Occipital lobe (tissue), 2 donors: ENCODE results near the gene PSG7. TPM values are rescaled to one million over a fixed set of nuclear protein-coding genes. Genes with fewer than 3 reads are reported as not detected.
"Not testable (repeated sequence)": the region's sequence is repeated elsewhere in the genome, so short reads cannot be mapped to it uniquely, and the experiment has no call there.

Experiments
- DNase-seq: peaks from one replicate; lab custom pipeline; 2025; lab: John Stamatoyannopoulos, UW
- total RNA-seq: library from RNA; depleted of rRNA; stranded (reverse); fragments of >200 nt; gene quantifications from one replicate; pipeline ENCODE4 v1.2.3, GENCODE V29; 2014

PSG7 gene
- total RNA-seq, 1 donor from 2014 or later = not detected

DNA sequence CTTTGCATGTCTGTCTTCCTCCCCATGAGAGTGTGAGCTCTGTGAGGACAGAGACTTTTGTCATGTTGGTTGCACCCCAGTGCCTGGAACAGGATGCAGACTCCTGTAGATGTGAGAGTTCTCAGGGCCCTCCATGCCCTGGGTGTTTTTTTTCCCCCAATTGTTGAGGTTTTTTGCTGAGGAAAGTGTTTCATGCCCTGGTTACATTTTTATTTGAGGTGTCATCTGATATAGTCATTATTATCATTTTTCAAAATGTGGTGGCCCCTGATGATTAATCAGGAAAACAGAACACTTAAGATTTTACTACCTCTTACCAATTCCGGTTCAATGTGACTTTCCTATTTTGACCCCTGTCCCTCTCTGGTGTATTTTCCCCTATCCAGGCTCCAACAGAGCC, 20.1 kb downstream of the PSG7 start:
- DNase-seq = not testable (repeated sequence)

DNA sequence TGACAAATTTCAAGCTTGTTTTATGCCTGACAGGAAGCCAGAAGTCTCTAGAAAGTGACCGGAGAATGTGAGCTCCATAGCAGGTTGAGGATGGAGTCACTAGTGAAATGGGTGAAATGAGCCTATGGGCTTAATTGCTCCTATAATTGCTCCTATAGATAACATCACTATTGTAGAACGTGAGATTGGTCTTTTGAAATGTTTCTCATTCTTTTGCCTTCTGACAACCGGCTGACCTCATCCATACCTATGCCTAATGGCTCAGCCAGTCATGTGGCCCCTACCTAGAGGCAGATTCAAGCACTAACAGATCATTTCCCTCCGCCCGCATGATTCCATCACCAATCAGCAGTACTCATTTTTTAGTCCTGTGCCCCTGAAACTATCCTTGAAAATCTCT, 23.5 kb downstream of the PSG7 start:
- not testable (repeated sequence) for DNase-seq

DNA sequence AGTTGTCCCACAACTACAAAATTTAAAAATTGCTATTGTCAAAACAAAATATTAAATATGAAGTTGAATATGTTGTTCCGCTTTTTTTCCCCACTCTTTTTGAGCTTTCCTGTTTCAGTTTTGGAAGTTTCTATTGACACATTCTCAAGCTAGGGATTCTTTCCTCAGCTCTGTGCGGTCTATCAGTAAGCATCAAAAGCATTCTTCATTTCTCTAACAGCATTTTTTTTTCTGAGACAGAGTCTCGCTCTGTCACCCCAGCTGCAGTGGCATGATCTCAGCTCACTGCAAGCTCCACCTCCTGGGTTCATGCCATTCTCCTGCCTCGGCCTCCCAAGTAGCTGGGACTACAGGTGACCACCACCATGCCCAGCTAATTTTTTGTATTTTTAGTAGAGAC, 24.1 kb downstream of the PSG7 start:
- not testable (repeated sequence) for DNase-seq

DNA sequence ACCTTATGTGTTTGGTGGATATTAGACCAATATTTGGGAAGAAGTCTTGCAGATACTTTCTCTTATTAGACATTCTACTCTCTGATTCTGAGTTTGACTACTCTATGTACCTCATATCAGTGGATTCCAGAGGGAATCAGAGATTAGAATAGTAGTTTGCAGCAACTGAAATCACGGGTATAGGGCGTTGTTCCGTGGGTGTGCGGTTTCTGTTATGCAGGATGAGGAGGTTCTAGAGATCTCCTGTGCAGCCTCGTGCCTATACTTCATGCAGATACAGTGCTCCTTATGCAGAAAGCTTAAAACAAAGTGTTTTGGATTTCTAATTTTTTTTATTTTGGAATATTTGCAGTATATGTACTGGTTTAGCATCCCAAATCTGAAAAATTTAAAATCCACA, 25.3 kb downstream of the PSG7 start:
- DNase-seq = not testable (repeated sequence)

DNA sequence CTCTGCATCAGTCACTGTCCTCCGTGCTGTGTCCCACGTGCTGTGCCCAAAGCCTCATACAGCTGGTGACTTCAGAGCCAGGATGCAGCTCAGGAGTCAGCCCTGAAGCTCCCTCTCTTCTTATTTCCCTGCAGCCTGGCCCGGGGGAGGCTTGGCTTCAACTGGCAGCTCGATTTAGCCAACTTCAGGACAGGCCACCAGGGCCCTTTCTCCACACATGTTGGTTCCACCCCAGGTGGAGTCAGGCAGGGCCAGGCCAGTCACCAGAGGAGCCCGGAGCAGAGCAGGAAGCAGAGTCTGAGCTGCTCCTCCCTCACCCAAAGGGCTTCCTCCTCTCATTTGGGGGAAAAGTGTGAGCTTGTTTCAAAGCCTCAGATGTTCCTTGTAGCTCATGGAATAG, 30.8 kb downstream of the PSG7 start:
- DNase-seq = not testable (repeated sequence)

DNA sequence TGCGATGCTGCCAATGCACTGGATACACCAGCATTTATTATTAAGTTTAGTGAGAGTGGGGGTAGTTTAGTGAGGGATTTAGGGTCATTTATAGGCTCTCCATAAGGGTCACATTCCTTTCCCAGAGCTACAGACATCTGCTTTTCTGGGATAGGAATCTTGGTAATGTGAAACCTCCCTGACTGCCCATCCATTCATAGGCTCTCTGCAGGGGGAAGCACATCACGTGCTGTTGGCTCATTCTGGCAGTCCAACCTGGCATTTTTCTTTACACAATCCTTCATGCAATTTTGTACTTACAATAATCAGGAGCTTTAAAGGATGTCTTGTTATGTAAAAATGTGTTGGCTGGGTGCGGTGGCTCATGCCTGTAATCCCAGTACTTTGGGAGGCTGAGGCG, 36.4 kb downstream of the PSG7 start:
- DNase-seq = not testable (repeated sequence)

DNA sequence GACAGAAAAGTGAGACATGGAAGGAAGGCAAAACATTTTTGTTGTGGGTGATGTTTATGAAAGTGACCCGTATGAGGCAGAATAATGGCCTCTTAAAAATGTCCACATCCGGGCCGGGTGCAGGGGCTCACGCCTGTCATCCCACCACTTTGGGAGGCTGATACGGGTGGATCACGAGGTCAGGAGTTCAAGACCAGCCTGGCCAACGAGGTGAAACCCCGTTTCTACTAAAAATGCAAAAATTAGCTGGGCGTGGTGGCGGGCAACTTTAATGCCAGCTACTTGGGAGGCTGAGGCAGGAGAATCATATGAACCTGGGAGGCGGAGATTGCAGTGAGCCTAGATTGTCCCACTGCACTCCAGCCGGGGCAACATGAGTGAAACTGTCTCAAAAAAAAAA, 37.3 kb downstream of the PSG7 start:
- not testable (repeated sequence) for DNase-seq

DNA sequence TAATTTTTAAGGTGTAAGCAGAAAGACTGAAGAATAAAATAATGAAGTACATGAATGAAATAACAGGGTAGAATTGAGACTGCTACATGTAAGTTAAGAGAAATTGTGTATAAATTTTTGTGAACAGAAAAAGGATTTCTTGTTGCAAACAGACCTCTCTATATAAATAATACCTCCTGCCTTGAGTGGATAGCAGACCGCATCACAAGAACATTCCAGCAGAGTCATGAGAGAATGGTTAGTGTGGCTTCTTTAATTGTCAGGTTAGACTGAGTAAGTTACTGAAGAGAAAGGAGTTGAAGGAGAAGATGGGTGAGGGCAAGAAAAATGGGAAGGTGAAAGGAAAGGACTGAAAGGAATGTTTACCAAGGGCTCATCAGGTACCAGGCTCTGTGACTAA, 37.9 kb downstream of the PSG7 start:
- DNase-seq = not testable (repeated sequence)

DNA sequence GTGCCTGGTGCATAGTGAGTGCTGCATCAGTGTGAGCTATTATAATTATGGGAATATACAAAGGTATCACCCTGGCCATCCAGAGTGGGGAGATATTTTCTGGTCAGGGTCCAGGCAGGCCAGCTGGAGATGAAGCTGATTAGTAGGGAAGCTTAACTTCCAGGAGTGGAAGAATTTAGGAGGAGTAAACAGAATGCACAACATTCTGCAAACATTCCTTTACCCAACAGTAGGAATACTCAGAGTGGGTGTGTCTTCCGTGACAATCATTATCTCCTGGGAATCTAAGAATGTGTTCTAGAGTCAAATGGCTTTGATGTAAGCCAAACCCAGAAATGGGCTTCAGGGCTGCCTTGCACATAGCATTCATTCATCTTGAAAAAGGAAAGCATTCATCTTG, 38.4 kb downstream of the PSG7 start:
- not testable (repeated sequence) for DNase-seq

DNA sequence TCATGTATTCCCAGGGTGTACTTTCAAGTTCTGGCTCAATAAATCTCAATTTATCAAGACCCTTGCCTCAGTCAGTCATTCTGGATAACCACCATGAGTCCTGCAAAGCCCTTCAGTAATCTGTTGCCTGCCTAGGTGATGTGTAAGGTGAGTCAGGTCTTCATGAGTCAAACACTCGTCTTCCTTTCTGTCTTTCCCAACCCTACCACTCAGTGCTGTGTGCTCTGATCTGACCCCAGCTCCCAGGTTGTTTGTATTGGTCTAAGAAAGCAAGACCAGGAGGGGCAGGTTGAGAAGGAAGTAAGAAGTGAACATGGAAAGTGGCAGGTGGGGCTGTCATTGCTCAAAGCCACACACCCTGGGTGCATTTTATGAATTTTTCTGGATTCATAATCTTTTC, 39.3 kb downstream of the PSG7 start:
- not testable (repeated sequence) for DNase-seq

DNA sequence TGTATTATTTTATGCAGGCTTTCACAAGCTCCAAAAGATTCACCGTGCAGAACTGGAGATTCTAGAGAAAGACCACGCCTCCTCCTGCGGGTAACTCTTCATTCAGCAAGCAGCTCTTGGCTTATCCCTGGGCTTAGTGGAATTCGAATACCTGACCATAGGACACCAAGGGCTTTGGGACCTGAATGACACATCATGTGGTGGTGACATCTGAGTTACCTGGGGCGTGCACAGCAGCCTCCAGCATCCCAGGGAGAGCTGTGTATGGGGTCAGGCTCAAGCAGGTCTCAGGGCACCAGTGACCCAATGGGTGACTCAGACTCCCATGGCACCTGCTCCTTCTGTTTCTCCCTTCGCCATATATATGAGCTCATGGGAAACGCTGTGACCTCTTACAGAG, 46.6 kb downstream of the PSG7 start:
- not testable (repeated sequence) for DNase-seq

DNA sequence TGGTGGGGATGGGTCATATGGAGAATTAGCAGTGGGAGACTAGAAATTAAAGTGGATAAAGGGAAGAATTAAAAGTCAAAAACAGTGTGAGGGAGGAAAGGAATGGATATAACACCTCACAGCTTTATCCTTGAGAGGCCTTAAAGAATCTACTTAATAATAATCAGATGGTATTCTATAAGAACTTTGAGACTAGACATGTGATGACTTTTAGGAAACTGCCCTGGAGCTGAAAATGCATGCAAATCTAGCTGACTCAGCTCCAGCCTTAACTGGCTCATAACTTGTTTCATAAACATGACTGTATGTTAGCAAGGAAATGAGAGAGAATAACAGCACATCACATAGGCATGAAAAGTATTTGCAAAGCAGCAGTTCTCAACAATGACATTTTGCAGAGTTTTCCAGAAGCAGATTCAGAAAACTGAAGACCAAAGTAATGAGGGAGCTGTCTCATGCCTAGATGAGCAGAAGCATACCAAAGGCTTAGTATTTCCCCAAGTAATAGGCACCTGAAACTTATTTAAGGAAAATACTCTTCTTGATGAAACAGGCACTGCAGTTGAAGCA, 49.0 kb downstream of the PSG7 start:
- DNase-seq = not testable (repeated sequence)

DNA sequence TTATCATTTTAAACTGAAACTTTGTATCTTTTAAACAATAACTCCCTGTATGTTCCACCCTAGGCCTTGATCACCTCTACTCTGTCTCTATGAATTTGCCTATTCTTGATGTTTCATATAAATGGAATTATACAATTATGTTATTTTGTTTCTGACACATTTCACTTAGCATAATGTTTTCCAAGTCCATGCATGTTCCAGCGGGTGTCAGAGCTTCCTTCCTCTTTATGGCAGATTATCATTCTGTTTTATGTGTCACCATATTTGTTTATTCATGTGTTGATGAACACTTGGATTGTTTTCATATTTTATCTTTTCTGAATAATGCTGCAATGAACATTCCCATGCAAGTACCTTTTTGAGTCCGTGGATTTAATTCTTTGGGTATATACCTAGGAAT, 54.3 kb downstream of the PSG7 start:
- not testable (repeated sequence) for DNase-seq

DNA sequence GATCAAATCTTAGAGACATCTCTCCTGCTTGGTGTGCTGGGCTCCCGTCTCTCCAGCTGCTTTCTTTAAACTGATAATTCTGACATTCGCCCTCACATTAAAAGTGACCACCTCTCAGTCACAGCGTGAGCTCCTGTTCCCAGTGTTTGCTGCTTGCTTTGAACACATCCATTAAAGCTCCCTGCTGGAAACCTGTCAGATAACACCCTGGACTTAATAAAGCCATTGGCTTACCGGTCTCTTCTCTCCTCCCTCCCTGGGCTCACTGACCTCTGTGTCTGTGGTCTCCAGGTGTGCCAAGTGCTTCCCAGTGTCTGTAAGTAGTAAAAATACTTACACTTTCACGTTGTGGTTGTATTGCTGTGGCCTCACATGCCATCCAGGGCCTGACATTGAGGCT, 55.0 kb downstream of the PSG7 start:
- DNase-seq = not testable (repeated sequence)

DNA sequence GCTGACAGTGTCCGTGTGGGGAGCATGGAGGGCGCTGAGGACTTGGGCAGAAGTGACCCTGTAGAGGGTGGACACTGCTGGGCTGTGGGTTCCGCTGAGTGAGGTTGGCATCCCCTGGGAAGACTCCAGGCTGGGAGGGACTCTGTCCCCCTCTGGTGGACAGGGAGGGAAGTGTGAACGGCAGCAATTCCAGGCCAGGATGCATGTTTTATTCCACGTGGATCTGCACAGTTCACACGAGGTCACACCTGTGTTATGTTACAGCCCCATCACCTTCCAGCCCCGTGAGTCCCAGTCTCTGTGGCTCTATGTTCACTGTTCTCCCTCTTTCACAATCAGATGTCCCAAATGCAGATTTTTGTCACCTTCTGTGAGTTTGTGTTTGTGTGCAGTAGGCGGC, 55.7 kb downstream of the PSG7 start:
- not testable (repeated sequence) for DNase-seq

DNA sequence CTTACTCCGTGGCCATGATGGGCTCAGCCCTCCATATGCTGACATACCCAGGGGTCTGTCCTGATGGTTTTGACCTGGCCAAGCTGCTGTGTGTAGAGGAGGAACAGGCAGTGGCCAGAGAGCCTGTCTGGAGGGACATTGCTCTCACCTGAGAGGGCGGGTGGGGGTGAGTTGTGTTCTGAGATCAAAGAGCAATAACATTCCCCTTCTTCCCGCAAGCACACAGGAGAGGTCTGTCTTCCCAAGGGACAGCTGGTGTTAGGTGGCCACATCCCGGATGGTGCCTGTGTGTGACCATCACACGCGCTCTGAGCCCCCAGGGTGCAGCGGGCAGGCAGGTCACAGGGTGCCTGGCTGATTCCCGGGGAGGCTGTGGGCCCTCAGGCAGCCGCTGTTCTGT, 56.4 kb downstream of the PSG7 start:
- not testable (repeated sequence) for DNase-seq

DNA sequence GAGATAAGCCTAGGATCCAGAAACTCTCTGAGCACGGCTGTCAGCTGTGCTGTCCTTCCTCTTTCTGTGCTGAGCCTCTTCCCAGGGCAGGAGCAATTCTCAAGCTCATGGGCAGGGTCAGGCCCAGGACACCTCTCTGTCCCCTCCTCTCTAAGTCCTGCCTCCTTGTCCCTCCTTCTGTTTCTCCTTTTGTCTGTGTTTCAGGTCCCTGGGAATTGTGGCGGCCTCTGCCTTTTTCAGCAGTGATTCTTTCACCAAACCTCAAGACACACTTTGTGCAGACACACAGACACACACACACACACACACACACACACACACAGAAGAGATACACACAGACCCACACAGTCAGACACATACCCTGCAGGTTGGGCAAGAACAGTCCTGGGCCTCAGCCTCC, 57.4 kb downstream of the PSG7 start, which contains the start of gene PSG1:
Gene PSG1, minus strand, starts transcription at position 101 of the 400 bp plus-strand sequence. CDS start 132 bp downstream, outside the sequence.
- no peak for DNase-seq

DNA sequence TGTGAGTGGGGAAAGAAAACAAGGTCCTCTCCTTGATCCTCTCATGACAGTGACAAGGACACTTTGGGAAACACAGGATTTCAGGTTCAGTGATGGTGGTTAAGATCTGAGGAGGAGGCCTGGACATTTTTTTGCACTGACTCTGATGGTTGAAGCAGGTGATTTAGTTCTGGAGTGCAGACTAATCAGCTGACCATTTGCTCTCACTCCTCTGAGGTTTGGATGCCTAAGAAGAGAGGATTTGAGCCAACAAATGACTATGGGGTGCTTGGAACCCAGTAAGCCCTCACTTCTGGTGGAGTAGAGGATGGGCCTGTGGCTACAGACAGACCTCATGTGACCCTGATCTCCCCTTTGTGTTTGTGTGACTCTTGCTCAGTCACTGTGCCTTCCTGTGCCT, 60.4 kb downstream of the PSG7 start:
- not testable (repeated sequence) for DNase-seq

DNA sequence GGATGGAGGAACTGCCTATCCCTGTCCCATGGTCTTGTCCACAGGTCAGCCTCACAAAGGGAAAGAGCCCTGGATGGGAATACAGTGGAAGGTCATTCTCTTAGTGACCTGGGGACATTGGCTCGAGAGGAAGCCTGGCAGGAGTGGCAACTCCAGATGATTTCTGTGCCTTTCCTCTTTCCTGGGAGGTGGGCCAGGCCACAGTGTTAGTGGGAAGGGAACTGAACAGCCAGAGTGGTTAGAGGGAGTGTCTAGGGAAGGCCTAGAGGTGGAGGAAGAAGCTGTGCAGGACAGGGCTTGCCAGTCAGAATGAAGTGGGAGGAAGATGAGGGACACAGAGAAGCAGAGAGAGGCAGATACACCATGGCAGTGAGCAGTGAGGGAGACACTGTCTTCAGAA, 61.1 kb downstream of the PSG7 start:
- DNase-seq = not testable (repeated sequence)

DNA sequence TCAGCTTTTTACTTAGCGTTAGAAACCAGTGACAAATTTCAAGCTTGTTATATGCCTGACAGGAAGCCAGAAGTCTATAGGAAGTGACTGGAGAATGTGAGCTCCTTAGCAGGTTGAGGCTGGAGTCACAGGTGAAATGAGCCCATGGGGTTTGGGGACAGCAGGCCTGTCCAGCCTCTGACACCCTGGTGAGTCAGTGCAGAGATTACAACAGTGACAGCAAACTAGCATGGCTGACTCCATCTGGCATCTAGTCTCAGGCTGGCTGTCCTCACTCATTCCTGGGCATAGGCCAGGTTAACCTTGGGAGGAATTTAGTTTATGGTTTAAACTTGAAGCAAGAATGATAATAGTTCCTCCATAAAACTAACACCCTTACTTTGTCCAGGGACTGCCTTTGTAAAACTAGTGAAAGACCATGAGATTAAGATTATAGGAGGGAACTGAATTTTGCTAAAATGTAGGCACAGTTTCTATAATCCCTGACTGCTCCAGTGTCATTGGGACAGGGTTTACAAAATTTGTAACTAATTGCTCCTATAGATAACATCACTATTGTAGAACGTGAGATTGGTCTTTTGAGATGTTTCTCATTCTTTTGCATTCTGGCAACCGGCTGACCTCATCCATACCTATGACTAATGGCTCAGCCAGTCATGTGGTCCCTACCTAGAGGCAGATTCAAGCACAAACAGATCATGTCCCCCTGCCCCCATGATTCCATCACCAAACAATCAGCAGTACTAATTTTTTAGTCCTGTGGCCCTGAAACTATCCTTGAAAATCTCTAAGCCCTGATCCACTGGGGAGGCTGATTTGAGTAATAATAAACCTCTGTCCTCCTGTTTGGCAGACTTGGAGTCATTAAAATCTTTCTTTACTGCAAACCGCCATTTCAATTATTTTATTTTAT, 61.9 kb downstream of the PSG7 start:
- DNase-seq = not testable (repeated sequence)

DNA sequence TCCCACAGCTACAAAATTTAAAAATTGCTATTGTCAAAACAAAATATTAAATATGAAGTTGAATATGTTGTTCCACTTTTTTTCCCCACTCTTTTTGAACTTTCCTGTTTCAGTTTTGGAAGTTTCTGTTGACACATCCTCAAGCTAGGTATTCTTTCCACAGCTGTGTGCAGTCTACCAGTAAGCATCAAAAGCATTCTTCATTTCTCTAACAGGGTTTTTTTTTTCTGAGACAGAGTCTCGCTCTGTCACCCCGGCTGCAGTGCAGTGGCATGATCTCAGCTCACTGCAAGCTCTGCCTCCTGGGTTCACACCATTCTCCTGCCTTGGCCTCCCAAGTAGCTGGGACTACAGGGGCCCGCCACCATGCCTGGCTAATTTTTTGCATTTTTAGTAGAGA, 62.9 kb downstream of the PSG7 start:
- not testable (repeated sequence) for DNase-seq
